Measurements from ENCODE around the gene MYLK4. TPM values are rescaled to one million over a fixed set of nuclear protein-coding genes. Genes with fewer than 3 reads are reported as not detected.

The MYLK4 gene
- total RNA-seq, 3 donors from 2014 or later, result 0.41 to 0.82 (median 0.43) TPM

DNA sequence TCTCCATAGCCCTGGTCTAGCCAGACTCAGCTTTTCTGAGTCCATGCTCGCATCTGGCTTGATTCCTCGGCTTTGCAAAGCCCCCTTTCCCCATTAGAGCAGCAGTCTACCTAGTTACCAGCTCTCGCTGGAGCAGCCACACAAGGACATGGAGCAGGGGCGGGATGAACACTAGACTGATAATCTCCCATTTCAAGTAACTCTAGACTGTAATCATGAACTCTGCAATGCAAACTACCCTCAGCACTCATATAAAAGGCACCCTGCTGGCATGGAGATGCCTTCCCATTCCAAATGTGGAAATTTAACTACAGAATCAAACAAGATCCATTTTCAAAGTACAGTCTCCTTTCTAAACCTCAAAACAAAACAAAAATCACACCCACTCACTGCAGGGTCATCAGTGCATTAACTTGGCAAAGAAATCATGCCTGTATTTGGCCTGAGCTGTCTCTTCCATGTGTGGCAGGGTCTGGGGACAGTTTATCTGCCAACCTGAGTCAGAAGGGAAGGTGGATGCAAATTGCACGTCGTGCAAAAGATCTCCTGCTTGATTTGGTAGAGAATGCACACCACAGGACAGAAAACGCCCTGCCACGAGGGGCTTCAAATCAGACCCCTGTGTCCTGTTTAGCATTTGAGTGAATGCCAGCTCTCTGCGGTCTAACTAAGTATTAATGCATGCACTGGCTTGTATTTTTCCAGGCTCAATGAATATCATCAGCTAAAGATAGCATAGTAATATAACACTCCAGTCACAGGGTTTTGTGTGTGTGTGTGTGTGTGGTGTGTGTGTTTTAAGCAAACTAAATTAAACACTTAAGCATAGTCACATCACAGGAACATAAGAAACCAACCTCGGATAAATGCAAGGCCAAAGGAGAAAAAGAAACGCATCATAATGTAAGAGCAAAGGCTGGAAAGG is 85.3 kb downstream of the MYLK4 start:
- ATAC-seq (no peak), DNase-seq (no peak)
- intact Hi-C loops (cut with DNase I, micrococcal nuclease), result no loop called here
- H3K36me3 ChIP-seq (ENCODE audit: low read depth), result no peaks in the 10 kb centered on the region
- no peaks in the 10 kb centered on the region for H3K9me3 ChIP-seq
- TF ChIP-seq CTCF (IDR thresholded peaks at IDR 0.05), result no peak
- no peaks in the 10 kb centered on the region for H3K4me1 ChIP-seq (ENCODE audit: low read depth)
- H3K4me3 ChIP-seq, result no peak overlapping the region

DNA sequence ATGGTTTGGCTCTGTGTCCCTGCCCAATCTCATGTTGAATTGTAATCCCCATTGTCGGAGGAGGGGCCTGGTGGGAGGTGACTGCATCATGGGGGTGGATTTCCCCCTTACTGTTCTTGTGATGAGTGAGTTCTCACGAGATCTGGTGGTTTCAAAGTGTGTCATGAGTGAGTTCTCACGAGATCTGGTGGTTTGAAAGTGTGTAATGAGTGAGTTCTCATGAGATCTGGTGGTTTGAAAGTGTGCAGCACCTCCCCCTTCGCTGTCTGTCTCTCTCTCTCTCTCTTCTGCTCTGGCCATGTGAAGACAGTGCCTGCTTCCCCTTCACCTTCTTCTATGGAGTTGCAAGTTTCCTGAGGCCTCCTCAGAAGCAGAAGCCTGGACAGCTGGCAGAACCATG is 87.6 kb downstream of the MYLK4 start:
- Histone ChIP-seq H3K9me3 (no peaks in the 10 kb centered on the region), H3K36me3 (ENCODE audit: low read depth) (no peaks in the 10 kb centered on the region), H3K4me1 (ENCODE audit: low read depth) (no peaks in the 10 kb centered on the region), H3K4me3 (no peak overlapping the region)
- no peak for ATAC-seq
- no peak for TF ChIP-seq CTCF (IDR thresholded peaks at IDR 0.05)
- DNase-seq, result no peak
- intact Hi-C loops (cut with DNase I, micrococcal nuclease), result no loop called here

DNA sequence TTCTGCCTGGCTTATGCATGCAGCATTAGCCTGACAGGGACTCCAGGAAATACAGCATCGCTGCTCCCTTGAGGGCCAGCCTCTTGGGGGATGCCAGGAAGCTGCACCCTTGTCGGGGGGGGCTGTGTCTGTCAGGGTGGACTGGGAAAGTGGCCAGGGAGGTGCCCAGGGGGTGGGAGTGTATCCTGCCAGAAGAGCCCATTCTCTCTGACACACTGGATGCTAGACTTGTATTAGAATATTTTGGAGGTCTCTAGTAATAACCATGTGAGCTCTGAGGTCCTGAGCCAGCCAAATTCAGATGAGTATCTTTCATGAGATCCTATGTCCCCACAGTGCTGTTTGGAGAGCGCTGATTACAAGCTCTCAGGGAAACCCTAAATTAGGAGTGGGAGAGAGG is 89.1 kb downstream of the MYLK4 start:
- TF ChIP-seq CTCF (IDR thresholded peaks at IDR 0.05), result no peak
- Histone ChIP-seq H3K36me3 (ENCODE audit: low read depth) (no peaks in the 10 kb centered on the region), H3K9me3 (no peaks in the 10 kb centered on the region), H3K4me3 (no peak overlapping the region), H3K4me1 (ENCODE audit: low read depth) (no peaks in the 10 kb centered on the region)
- no peak for ATAC-seq
- DNase-seq, result no peak
- intact Hi-C loops (cut with DNase I, micrococcal nuclease), result no loop called here

DNA sequence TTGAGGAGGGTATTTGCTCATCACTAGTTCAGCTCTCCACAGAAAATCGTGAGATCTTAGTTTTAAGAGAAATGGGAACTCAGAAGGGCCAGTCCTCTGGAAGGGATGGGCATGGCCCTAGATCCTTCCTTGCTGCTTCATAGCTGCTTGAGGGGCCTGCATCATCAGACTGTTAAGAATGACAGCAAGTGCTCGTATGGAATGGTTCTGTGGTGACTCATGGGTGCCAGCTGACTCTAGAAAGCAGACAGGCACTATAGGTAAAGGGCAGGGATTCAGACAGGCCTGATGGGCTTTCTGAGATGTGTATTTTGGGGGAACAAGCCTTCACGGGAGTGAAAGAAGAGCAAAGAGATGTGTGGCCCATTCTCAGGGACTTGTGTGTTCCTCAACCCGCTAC is 90.8 kb downstream of the MYLK4 start:
- H3K4me3 ChIP-seq, result no peak overlapping the region
- H3K36me3 ChIP-seq (ENCODE audit: low read depth), result no peaks in the 10 kb centered on the region
- DNase-seq, result no peak
- TF ChIP-seq CTCF (IDR thresholded peaks at IDR 0.05), result no peak
- no peak for ATAC-seq
- H3K4me1 ChIP-seq (ENCODE audit: low read depth), result no peaks in the 10 kb centered on the region
- intact Hi-C loops (cut with DNase I, micrococcal nuclease), result no loop called here
- H3K9me3 ChIP-seq, result no peaks in the 10 kb centered on the region

DNA sequence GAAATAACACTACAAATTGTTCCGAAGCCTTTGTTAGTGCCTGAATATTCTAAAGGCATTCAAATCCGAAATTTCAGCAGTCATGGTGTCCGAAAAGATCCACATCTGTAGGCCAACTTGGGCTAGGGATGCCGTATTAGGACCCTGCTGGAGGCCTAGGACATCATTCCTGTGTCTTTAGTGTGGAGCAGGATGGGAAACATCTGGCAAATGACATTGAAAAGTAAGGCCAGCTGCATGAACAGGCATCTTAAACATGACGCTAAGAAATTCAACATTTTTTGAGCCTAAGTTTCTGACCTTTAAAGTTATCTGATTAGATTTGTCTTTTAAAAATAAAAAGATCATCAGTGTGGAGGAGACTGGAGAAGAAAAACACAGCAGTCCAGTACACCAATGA is 91.3 kb downstream of the MYLK4 start:
- Histone ChIP-seq H3K9me3 (no peaks in the 10 kb centered on the region), H3K36me3 (ENCODE audit: low read depth) (no peaks in the 10 kb centered on the region), H3K4me1 (ENCODE audit: low read depth) (no peaks in the 10 kb centered on the region), H3K4me3 (no peak overlapping the region)
- DNase-seq, result no peak
- intact Hi-C loops (cut with DNase I, micrococcal nuclease), result no loop called here
- ATAC-seq, result no peak
- TF ChIP-seq CTCF (IDR thresholded peaks at IDR 0.05), result no peak
